Panc1 (cell line): Measurements from ENCODE around the gene ASTN2. TPM values are rescaled to one million over a fixed set of nuclear protein-coding genes. Genes with fewer than 3 reads are reported as not detected.

Source experiments
- ATAC-seq: fragments of 200-7000 bp; cut with Tn5 transposase; 2 replicates; pipeline ENCODE4 v1.9.1; 2020; ENCODE audit warnings: mild to moderate bottlenecking, moderate library complexity
- BruUV-seq: library from RNA; stranded (reverse); fragments of 400-500 nt; replicated peaks from 2 replicates; lab custom pipeline; 2021; lab: Mats Ljungman, UMichigan
- CTCF ChIA-PET: fragments of 300-600 bp; sonication (Branson Sonifier 250); formaldehyde crosslinking; loops from one replicate; lab custom pipeline; 2022; ENCODE audit warnings: antibody characterized with exemption; lab: Charles Lee
- POLR2A ChIA-PET: fragments of 300-600 bp; sonication (Branson Sonifier 250); formaldehyde crosslinking; loops from one replicate; lab custom pipeline; 2022; ENCODE audit warnings: antibody characterized with exemption; lab: Charles Lee
- DNase-seq: peaks from one replicate; pipeline ENCODE4 v3.0.0-alpha.2; 2010; ENCODE audit warnings: low read depth, low spot score
- H3K27ac ChIP-seq: 2 replicates; pipeline ENCODE4 v1.5.1; 2011; ENCODE audit warnings: mild to moderate bottlenecking, low read length, inconsistent platforms
- H3K27me3 ChIP-seq: fragments of 200-500 bp; sonication (Bioruptor generic); 2 replicates; pipeline ENCODE4 v1.6.0; 2014; ENCODE audit warnings: low read length, inconsistent platforms; ENCODE audit not compliant: control insufficient read depth, insufficient read depth
- H3K36me3 ChIP-seq: fragments of 200-500 bp; sonication (Bioruptor generic); 2 replicates; pipeline ENCODE4 v1.5.1; 2014; ENCODE audit warnings: inconsistent platforms, mild to moderate bottlenecking, low read length, moderate library complexity; ENCODE audit not compliant: control insufficient read depth, insufficient read depth
- H3K4me1 ChIP-seq: 2 replicates; pipeline ENCODE4 v1.5.1; 2011; ENCODE audit warnings: inconsistent platforms, mild to moderate bottlenecking, low read length, moderate library complexity; ENCODE audit not compliant: control insufficient read depth, insufficient read depth
- H3K4me3 ChIP-seq, 2 experiments: 2 replicates each; pipeline ENCODE4 v1.5.1; 2011 to 2012; ENCODE audit warnings: low read depth in 2 of 2, low read length in 2 of 2, mild to moderate bottlenecking in 2 of 2, inconsistent platforms in 1 of 2, moderate library complexity in 1 of 2
- H3K9me3 ChIP-seq: fragments of 200-500 bp; sonication (Bioruptor generic); 2 replicates; pipeline ENCODE4 v1.5.1; 2014; ENCODE audit warnings: low read depth, mild to moderate bottlenecking, inconsistent platforms, low read length, moderate library complexity; ENCODE audit not compliant: control insufficient read depth, insufficient read depth
- CTCF ChIP-seq: fragments of 450-650 bp; IDR thresholded peaks from 2 replicates; pipeline ENCODE4 v1.5.1; 2017; ENCODE audit warnings: mild to moderate bottlenecking
- POLR2AphosphoS5 ChIP-seq: IDR thresholded peaks from 2 replicates; pipeline ENCODE4 v1.6.1; 2012; ENCODE audit warnings: mild to moderate bottlenecking, low read depth, low read length, moderate library complexity
- SIN3A ChIP-seq: IDR thresholded peaks from 2 replicates; pipeline ENCODE4 v1.6.1; 2012; ENCODE audit warnings: low read depth, mild to moderate bottlenecking, low read length, moderate library complexity, borderline replicate concordance; ENCODE audit not compliant: insufficient read depth
- TCF7L2 ChIP-seq: IDR thresholded peaks from 2 replicates; pipeline ENCODE4 v1.6.1; 2011; ENCODE audit warnings: mild to moderate bottlenecking, low read depth, low read length, inconsistent platforms
- in situ Hi-C: cut with HindIII; loops from 2 replicates; pipeline ENCODE4 v1.10.0; 2016; ENCODE audit warnings: low sequenced_read_pairs, low pct_unique_long_range_greater_than_20kb
- intact Hi-C: fragments of 100-400 bp; cut with micrococcal nuclease; formaldehyde crosslinking; loops from one replicate; pipeline ENCODE4 v1.10.0; 2022; ENCODE audit not compliant: unreplicated experiment
- total RNA-seq: library from RNA; stranded (reverse); gene quantifications from one replicate; pipeline ENCODE4 v1.2.1, GENCODE V29; 2021; ENCODE audit not compliant: unreplicated experiment
- TF ChIP-seq, protein P1 (sequence below), 2 experiments: IDR thresholded peaks; 2 replicates each; pipeline ENCODE4 v1.6.1; 2011 to 2012; ENCODE audit warnings: low read depth in 2 of 2, control low read depth in 1 of 2, low read length in 1 of 2, mild to moderate bottlenecking in 1 of 2, moderate library complexity in 1 of 2; ENCODE audit not compliant: insufficient read depth in 1 of 2

Gene ASTN2
- total RNA-seq, 1 experiment from 2014 or later: 3.9 TPM

- H3K4me3 ChIP-seq: no peak overlapping the region
- ATAC-seq (no peak), DNase-seq (no peak)
- BruUV-seq: no TSS peak
- no peaks in the 10 kb centered on the region for H3K4me1 ChIP-seq
- POLR2A ChIA-PET: no interaction called here
- H3K9me3 ChIP-seq: no peaks in the 10 kb centered on the region
- intact Hi-C loops (no loop called here), in situ Hi-C loops (no loop called here)
- CTCF ChIA-PET: no interaction called here
- H3K27me3 ChIP-seq: no peaks in the 10 kb centered on the region
- no peak overlapping the region for H3K27ac ChIP-seq
- TF ChIP-seq TCF7L2 (no peak), CTCF (no peak), POLR2AphosphoS5 (no peak)
- TF ChIP-seq, protein P1, sequence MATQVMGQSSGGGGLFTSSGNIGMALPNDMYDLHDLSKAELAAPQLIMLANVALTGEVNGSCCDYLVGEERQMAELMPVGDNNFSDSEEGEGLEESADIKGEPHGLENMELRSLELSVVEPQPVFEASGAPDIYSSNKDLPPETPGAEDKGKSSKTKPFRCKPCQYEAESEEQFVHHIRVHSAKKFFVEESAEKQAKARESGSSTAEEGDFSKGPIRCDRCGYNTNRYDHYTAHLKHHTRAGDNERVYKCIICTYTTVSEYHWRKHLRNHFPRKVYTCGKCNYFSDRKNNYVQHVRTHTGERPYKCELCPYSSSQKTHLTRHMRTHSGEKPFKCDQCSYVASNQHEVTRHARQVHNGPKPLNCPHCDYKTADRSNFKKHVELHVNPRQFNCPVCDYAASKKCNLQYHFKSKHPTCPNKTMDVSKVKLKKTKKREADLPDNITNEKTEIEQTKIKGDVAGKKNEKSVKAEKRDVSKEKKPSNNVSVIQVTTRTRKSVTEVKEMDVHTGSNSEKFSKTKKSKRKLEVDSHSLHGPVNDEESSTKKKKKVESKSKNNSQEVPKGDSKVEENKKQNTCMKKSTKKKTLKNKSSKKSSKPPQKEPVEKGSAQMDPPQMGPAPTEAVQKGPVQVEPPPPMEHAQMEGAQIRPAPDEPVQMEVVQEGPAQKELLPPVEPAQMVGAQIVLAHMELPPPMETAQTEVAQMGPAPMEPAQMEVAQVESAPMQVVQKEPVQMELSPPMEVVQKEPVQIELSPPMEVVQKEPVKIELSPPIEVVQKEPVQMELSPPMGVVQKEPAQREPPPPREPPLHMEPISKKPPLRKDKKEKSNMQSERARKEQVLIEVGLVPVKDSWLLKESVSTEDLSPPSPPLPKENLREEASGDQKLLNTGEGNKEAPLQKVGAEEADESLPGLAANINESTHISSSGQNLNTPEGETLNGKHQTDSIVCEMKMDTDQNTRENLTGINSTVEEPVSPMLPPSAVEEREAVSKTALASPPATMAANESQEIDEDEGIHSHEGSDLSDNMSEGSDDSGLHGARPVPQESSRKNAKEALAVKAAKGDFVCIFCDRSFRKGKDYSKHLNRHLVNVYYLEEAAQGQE (IDR thresholded peaks at IDR 0.05; ENCODE audit: insufficient read depth in 1 of 2, low read depth in 2 of 2, low read length in 1 of 2): no peak
- H3K36me3 ChIP-seq: no peaks in the 10 kb centered on the region
These were observed 310.0 kb downstream of the ASTN2 start for GRCh38 chr9:117104716-117105495.

DNA sequence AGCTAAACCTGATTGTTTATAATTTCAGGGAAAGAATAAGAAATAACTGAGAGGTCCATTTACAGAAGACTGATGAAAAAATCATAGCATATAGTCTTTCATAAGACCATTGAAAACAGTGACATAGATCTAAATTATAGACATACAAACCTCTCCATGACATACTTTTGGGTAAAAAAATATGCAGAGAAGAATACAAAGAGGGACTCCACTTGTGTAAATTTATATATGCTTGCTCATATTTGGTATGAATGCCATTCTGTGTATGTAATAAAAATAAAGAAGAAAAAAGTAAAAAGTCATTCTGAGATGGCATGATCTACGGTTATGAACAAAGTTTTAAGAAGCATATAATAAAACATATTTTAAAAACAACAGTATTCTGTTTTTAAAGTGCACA, 310.7 kb downstream of the ASTN2 start:
- no peaks in the 10 kb centered on the region for H3K9me3 ChIP-seq
- CTCF ChIA-PET: no interaction called here

More for the DNA sequence above, 310.7 kb downstream of the ASTN2 start:
- POLR2A ChIA-PET: no interaction called here
- no peak for ATAC-seq
- in situ Hi-C loops: no loop called here
- Histone ChIP-seq H3K4me1 (no peaks in the 10 kb centered on the region), H3K27ac (no peak overlapping the region), H3K4me3 (no peak overlapping the region), H3K27me3 (no peaks in the 10 kb centered on the region), H3K36me3 (no peaks in the 10 kb centered on the region)
- TF ChIP-seq, protein P1 (IDR thresholded peaks at IDR 0.05; ENCODE audit: insufficient read depth in 1 of 2, low read depth in 2 of 2, low read length in 1 of 2): no peak
- TF ChIP-seq TCF7L2 (no peak), SIN3A (no peak), POLR2AphosphoS5 (no peak), CTCF (no peak)
- BruUV-seq: no TSS peak
- DNase-seq: no peak
- intact Hi-C loops: no loop called here
